ENCODE data around the gene SPINDOC. TPM values are rescaled to one million over a fixed set of nuclear protein-coding genes. Genes with fewer than 3 reads are reported as not detected.

The SPINDOC gene
- total RNA-seq, 1 experiment from 2014 or later: 94.5 TPM

DNA sequence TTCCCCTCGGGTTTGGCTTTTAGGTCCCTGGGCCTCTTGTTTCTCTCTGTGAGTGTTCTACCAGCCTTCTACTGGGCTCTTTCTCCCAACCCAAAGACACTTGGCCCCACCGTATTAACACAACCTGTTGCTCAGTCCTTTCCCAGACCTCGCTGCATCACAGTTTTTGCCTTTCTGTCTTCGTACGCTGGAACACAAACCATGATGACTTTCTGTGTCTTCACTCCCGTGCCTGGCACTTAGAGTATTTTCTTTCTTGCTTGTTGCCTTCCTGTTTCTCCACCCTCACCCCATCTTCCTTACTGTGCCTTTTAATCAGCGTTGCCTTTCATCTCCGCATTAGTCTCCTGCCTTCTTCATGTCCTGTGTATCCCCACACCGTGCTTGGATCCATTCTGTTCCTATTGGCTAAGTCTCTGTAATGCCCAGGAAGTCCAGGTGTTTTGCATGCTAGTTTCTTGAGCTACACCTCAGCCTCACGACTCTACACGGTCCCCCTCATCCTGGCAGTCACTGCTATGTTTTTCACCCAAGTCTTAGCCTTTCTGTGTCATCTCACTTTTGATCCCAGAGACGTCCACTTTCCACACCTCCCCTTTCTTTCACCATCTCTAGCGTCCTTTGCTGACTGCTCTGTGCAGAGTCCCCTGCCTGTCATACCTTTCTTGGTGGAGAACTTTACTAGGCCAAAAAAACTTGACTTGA, 27.3 kb downstream of the SPINDOC start:
- POLR2A ChIA-PET (ENCODE audit: low non-redundant PET): no interaction called here
- peak overlapping the region; percentile 98 for H3K4me3 ChIP-seq (ENCODE audit: low read depth, low read length, poor library complexity, severe bottlenecking)
- DNase-seq (ENCODE audit: low spot score): no peak
- peak overlapping the region; percentile 86 for H3K27ac ChIP-seq (ENCODE audit: low read depth, low read length, poor library complexity, severe bottlenecking)
- CTCF ChIA-PET: interaction anchor here (1.4 kb wide), 1 partner anchor 105 kb away, joined by 8 read pairs; no protein-coding TSS in a partner anchor
- peaks cover 31% of the 10 kb centered on the region for H3K4me1 ChIP-seq (ENCODE audit: insufficient read depth, low read length, poor library complexity, severe bottlenecking)
- intact Hi-C loops (cut with micrococcal nuclease; ENCODE audit: unreplicated experiment): no loop called here
- TF ChIP-seq, protein P1, sequence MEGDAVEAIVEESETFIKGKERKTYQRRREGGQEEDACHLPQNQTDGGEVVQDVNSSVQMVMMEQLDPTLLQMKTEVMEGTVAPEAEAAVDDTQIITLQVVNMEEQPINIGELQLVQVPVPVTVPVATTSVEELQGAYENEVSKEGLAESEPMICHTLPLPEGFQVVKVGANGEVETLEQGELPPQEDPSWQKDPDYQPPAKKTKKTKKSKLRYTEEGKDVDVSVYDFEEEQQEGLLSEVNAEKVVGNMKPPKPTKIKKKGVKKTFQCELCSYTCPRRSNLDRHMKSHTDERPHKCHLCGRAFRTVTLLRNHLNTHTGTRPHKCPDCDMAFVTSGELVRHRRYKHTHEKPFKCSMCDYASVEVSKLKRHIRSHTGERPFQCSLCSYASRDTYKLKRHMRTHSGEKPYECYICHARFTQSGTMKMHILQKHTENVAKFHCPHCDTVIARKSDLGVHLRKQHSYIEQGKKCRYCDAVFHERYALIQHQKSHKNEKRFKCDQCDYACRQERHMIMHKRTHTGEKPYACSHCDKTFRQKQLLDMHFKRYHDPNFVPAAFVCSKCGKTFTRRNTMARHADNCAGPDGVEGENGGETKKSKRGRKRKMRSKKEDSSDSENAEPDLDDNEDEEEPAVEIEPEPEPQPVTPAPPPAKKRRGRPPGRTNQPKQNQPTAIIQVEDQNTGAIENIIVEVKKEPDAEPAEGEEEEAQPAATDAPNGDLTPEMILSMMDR (conservative IDR thresholded peaks at IDR 0.05; ENCODE audit: low read depth, low read length): no peak
- TF ChIP-seq EZH2 (IDR thresholded peaks at IDR 0.05; ENCODE audit: borderline replicate concordance, low read depth, low read length, poor library complexity, severe bottlenecking): no peak
- peaks cover 13% of the 10 kb centered on the region for H3K36me3 ChIP-seq (ENCODE audit: insufficient read depth, low read length, poor library complexity, severe bottlenecking)
- no peaks in the 10 kb centered on the region for H3K27me3 ChIP-seq (replicated peaks; ENCODE audit: insufficient read depth, low read depth, low read length, poor library complexity)
- H3K9me3 ChIP-seq (ENCODE audit: low read depth, low read length, poor library complexity, severe bottlenecking): no peaks in the 10 kb centered on the region
- BruUV-seq (replicated peaks): no TSS peak

DNA sequence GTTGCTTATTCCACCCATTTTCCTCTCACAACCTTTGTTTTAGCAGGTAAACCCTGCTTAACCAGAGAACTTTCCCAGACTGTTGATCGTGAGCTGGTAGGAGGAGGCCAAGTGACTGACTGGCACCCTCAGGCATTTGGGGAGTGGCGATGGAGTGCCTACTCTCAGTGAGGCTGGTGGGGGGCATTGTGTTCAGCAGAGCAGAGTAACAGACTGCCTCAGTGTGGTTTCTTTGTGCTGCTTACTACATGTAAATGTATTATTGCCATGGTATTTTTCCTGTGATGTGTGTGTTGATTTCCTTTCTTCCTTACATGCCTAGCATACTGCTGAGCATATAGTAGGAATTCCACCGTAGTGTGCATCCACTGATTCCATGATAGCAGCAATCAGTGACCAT, 28.3 kb downstream of the SPINDOC start:
- Histone ChIP-seq H3K4me3 (ENCODE audit: low read depth, low read length, poor library complexity, severe bottlenecking) (peak overlapping the region; percentile 98), H3K27me3 (replicated peaks; ENCODE audit: insufficient read depth, low read depth, low read length, poor library complexity) (no peaks in the 10 kb centered on the region), H3K9me3 (ENCODE audit: low read depth, low read length, poor library complexity, severe bottlenecking) (no peaks in the 10 kb centered on the region), H3K36me3 (ENCODE audit: insufficient read depth, low read length, poor library complexity, severe bottlenecking) (peaks cover 16% of the 10 kb centered on the region), H3K4me1 (ENCODE audit: insufficient read depth, low read length, poor library complexity, severe bottlenecking) (peaks cover 31% of the 10 kb centered on the region), H3K27ac (ENCODE audit: low read depth, low read length, poor library complexity, severe bottlenecking) (no peak overlapping the region)
- intact Hi-C loops (cut with micrococcal nuclease; ENCODE audit: unreplicated experiment): no loop called here
- TF ChIP-seq, protein P1 (conservative IDR thresholded peaks at IDR 0.05; ENCODE audit: low read depth, low read length): no peak
- no peak for TF ChIP-seq EZH2 (IDR thresholded peaks at IDR 0.05; ENCODE audit: borderline replicate concordance, low read depth, low read length, poor library complexity, severe bottlenecking)
- ChIA-PET CTCF (interaction anchor here (1.4 kb wide), 1 partner anchor 104 kb away, joined by 8 read pairs; no protein-coding TSS in a partner anchor), POLR2A (ENCODE audit: low non-redundant PET) (no interaction called here)
- BruUV-seq (replicated peaks): TSS peak; percentile 17
- peak; percentile 66 for DNase-seq (ENCODE audit: low spot score)

DNA sequence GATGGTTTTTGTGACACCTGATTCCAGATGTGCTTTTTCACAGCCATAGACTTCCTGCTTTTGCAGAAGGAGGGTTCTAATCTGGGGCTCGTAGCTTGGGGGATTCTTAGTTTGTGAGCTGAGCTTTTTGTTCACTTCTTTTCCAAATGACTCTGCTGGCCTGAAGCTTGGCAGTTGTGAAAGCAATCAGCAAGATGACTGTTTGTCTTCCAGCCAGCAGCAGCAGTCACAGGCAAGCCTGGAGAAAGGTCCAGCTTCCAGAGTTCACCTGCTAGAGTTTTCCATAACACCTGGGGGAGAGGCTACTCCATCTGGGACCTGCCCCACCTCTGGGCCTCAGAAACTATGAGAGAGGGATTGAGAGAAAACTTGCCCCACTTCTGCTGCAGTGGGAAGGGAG, 29.8 kb downstream of the SPINDOC start:
- TF ChIP-seq EZH2 (IDR thresholded peaks at IDR 0.05; ENCODE audit: borderline replicate concordance, low read depth, low read length, poor library complexity, severe bottlenecking): no peak
- TF ChIP-seq, protein P1 (conservative IDR thresholded peaks at IDR 0.05; ENCODE audit: low read depth, low read length): no peak
- H3K36me3 ChIP-seq (ENCODE audit: insufficient read depth, low read length, poor library complexity, severe bottlenecking): peaks cover 16% of the 10 kb centered on the region
- H3K4me1 ChIP-seq (ENCODE audit: insufficient read depth, low read length, poor library complexity, severe bottlenecking): peaks cover 30% of the 10 kb centered on the region
- CTCF ChIA-PET: no interaction called here
- H3K27me3 ChIP-seq (replicated peaks; ENCODE audit: insufficient read depth, low read depth, low read length, poor library complexity): no peaks in the 10 kb centered on the region
- H3K9me3 ChIP-seq (ENCODE audit: low read depth, low read length, poor library complexity, severe bottlenecking): no peaks in the 10 kb centered on the region
- no TSS peak for BruUV-seq (replicated peaks)
- intact Hi-C loops (cut with micrococcal nuclease; ENCODE audit: unreplicated experiment): no loop called here
- H3K27ac ChIP-seq (ENCODE audit: low read depth, low read length, poor library complexity, severe bottlenecking): no peak overlapping the region
- DNase-seq (ENCODE audit: low spot score): no peak
- no peak overlapping the region for H3K4me3 ChIP-seq (ENCODE audit: low read depth, low read length, poor library complexity, severe bottlenecking)
- POLR2A ChIA-PET (ENCODE audit: low non-redundant PET): interaction anchor here (0.7 kb wide), 1 partner anchor 395 kb away, joined by 3 read pairs; no protein-coding TSS in a partner anchor
